GM12864 (cell line): ENCODE results near the gene DOK4.
A peak's percentile ranks its signal among the peaks of the same experiment; 100 is the strongest.

ENCODE experiments used
- DNase-seq: peaks from one replicate; pipeline ENCODE4 v3.0.0-alpha.2; 2011; ENCODE audit warnings: low read depth
- H3K4me3 ChIP-seq: 2 replicates; pipeline ENCODE4 v1.5.1; 2011; ENCODE audit warnings: mild to moderate bottlenecking, low read depth, low read length, control low read depth
- CTCF ChIP-seq: IDR thresholded peaks from 2 replicates; pipeline ENCODE4 v1.5.1; 2011; ENCODE audit warnings: low read depth, mild to moderate bottlenecking, moderate library complexity, low read length, control low read depth, inconsistent platforms; ENCODE audit errors: missing control alignments

The DOK4 gene

DNA sequence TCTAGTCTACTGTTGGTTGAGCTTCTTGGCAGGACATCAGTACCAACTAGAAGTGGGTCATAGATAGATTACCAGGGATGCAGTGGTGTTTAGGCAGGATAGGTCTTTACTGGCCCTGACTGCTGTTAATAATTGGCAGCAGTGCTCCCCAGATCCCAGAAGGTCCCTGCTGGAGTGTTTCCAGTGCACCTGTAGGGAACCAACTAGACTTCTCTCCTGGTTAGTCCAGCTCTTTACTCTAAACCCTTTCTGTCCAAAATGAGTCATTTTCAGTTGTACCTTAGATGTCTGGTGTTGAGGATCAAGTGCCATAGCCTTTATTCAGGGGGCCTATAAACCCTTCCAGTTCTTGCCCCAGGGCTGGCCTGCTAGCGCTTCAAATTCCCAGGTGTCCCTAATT is 15.1 kb downstream of the DOK4 start:
- no peak overlapping the region for H3K4me3 ChIP-seq
- no peak for TF ChIP-seq CTCF
- no peak for DNase-seq

DNA sequence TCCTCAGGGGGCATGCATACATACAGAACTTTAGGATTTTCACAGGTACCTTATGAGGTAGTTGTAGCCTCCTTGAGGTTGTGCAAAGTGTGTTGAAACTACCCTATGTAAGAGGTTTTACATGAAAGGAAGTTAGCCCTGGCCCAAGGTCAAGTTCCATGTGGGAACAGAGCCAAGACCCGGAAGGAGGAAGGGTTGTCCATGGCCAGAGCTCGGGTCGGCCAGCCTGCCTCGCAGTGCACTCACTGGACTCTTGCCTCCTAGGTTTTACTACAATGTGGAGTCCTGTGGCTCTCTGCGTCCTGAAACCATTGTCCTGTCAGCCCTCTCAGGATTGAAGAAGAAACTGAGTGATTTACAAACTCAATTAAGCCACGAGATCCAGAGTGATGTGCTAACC is 15.6 kb downstream of the DOK4 start:
- H3K4me3 ChIP-seq: no peak overlapping the region
- no peak for TF ChIP-seq CTCF
- no peak for DNase-seq

DNA sequence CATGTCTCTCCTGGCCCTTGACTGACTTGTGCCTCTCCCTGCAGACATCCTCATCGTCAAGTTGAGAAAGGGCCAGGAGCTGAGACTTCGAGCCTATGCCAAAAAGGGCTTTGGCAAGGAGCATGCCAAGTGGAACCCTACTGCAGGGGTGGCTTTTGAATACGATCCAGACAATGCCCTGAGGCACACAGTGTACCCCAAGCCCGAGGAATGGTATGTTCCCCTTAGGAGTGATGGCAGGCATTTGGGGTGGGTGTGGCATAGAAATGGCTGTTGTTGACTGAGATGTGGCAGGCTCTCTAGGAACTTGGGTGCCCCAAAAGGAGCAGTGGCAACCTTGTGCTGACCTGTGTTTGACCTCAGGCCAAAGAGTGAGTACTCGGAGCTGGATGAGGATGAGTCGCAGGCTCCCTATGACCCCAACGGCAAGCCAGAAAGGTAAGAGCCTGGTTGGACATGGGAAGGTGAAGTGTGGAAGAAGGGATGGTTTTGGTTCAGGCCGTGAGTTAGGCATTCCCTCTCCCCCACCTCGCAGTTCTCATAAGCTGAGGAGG is 16.3 kb downstream of the DOK4 start:
- no peak for DNase-seq
- no peak for TF ChIP-seq CTCF
- H3K4me3 ChIP-seq: no peak overlapping the region

DNA sequence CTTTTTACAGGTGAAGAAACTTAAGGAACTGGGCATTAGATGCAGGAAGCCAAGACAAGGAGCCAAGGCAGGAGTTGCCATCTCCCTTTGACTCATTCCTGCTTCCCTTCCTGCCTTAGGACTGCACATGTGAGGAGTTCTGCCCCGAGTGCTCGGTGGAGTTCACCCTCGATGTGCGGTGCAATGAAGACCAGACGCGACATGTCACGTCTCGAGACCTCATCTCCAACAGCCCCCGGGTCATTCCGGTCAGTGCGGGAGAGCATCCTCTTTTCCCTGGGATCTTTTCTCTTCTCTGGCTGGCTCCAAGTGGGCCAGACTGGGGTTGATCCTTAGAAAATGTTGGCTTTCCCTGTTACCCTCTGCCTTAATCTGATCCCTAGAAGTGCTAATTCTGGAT is 17.2 kb downstream of the DOK4 start:
- TF ChIP-seq CTCF: no peak
- H3K4me3 ChIP-seq: no peak overlapping the region
- DNase-seq: no peak

DNA sequence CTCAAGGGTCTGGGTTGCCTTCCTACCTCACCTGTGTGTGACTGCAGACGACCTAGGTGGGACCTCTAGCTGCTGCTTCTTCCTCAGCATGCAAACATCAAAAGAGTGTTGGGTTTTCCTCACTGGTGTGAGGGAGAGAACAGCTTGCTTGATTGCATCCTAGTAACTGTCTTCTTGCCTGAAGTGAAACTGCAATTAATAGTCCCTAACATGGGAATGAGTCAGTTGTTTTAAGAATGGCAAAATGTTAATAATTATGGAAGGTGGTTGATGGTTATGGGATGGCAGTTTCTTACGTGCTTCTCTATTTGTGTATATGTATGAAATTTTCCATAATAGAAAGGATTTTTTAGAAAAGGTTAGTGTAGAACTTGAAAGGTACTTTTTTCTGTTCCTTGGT is 17.9 kb downstream of the DOK4 start:
- no peak overlapping the region for H3K4me3 ChIP-seq
- DNase-seq: no peak
- no peak for TF ChIP-seq CTCF

- no peak for DNase-seq
- no peak overlapping the region for H3K4me3 ChIP-seq
- no peak for TF ChIP-seq CTCF
These were observed 21.8 kb downstream of the DOK4 start for GRCh38 chr16:57464523-57464922.

- peak overlapping the region; percentile 88 for H3K4me3 ChIP-seq
- TF ChIP-seq CTCF: no peak
- no peak for DNase-seq
These were observed 23.3 kb downstream of the DOK4 start for GRCh38 chr16:57462978-57463362.
